Germinal center (tissue), 1 donor: ENCODE data around the gene COL2A1.

Experiments used
- DNase-seq: peaks from one replicate; pipeline ENCODE4 v3.0.0; 2012; ENCODE audit warnings: mixed read lengths, low spot score

The COL2A1 gene

GRCh38 chr12:48004053-48004941, at the start of gene COL2A1:
TSS of gene COL2A1 (minus strand) at chr12:48004476. CDS start at chr12:48004321, 155 bp downstream.
- peak; percentile 37 for DNase-seq

- DNase-seq = no peak
Observed at GRCh38 chr12:48053883-48054282, 49.6 kb upstream of the COL2A1 start.

- no peak for DNase-seq
Observed at GRCh38 chr12:48053122-48053521, 48.8 kb upstream of the COL2A1 start.

- DNase-seq = no peak
Observed at GRCh38 chr12:48051681-48052080, 47.4 kb upstream of the COL2A1 start.

GRCh38 chr12:48050174-48050573, 45.9 kb upstream of the COL2A1 start:
- DNase-seq = no peak

GRCh38 chr12:48045965-48046518, 41.8 kb upstream of the COL2A1 start:
- no peak for DNase-seq

GRCh38 chr12:48045061-48045846, 41.0 kb upstream of the COL2A1 start:
- DNase-seq = no peak

GRCh38 chr12:48044396-48044795, 40.1 kb upstream of the COL2A1 start:
- DNase-seq = no peak

GRCh38 chr12:48043771-48044170, 39.5 kb upstream of the COL2A1 start:
- DNase-seq = no peak

- no peak for DNase-seq
Observed at GRCh38 chr12:48041591-48042423, 37.5 kb upstream of the COL2A1 start.

GRCh38 chr12:48040354-48040753, 36.1 kb upstream of the COL2A1 start:
- no peak for DNase-seq

GRCh38 chr12:48039151-48039550, 34.9 kb upstream of the COL2A1 start:
- DNase-seq = no peak

- DNase-seq = peak; percentile 28
Observed at GRCh38 chr12:48038085-48038484, 33.8 kb upstream of the COL2A1 start.

- no peak for DNase-seq
Observed at GRCh38 chr12:48037267-48037915, 33.1 kb upstream of the COL2A1 start.

GRCh38 chr12:48036818-48037217, 32.5 kb upstream of the COL2A1 start:
- no peak for DNase-seq

- DNase-seq = no peak
Observed at GRCh38 chr12:48034835-48035805, 30.8 kb upstream of the COL2A1 start.

- DNase-seq = no peak
Observed at GRCh38 chr12:48033451-48033850, 29.2 kb upstream of the COL2A1 start.

GRCh38 chr12:48032597-48032996, 28.3 kb upstream of the COL2A1 start:
- no peak for DNase-seq

- DNase-seq = no peak
Observed at GRCh38 chr12:48031135-48031960, 27.1 kb upstream of the COL2A1 start.
